Dermis microvascular lymphatic vessel endothelial cell (primary cell): ENCODE data around the gene SLC51A. TPM values are rescaled to one million over a fixed set of nuclear protein-coding genes. Genes with fewer than 3 reads are reported as not detected.
"Not testable (repeated sequence)": the region's sequence is repeated elsewhere in the genome, so short reads cannot be mapped to it uniquely, and the experiment has no call there.

Source experiments
- DNase-seq, 2 donors: peaks; one replicate each; pipeline versions ENCODE4 v3.0.0 to v3.0.0-alpha.2; 2010; ENCODE audit warnings: low read depth in 2 of 2
- total RNA-seq: library from RNA; depleted of rRNA; stranded (reverse); fragments of >200 nt; gene quantifications from 2 replicates; pipeline ENCODE4 v1.2.1, GENCODE V29; 2014

The SLC51A gene
- total RNA-seq, 1 donor from 2014 or later = not detected

- DNase-seq = no peak
These were observed 22.6 kb downstream of the SLC51A start for GRCh38 chr3:196238612-196239560.

DNA sequence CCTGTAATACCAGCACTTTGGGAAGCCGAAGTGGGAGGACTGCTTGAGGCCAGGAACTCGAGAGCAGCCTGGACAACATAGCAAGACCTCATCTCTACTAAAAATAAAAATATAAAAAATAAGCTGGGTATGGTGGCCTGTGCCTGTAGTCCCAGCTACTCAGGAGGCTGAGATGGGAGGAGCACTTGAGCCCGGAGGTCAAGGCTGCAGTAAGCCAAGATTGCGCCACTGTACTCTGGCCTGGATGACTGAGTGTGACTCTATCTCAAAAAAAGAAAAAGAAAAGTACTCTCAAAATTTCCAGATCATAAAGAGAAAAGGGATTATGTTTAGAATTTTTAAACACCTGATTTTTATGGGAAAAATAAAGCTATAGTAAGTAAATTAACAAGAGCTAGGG is 24.1 kb downstream of the SLC51A start:
- no peak for DNase-seq

- DNase-seq = no peak
These were observed 25.4 kb downstream of the SLC51A start for GRCh38 chr3:196241704-196242103.

DNA sequence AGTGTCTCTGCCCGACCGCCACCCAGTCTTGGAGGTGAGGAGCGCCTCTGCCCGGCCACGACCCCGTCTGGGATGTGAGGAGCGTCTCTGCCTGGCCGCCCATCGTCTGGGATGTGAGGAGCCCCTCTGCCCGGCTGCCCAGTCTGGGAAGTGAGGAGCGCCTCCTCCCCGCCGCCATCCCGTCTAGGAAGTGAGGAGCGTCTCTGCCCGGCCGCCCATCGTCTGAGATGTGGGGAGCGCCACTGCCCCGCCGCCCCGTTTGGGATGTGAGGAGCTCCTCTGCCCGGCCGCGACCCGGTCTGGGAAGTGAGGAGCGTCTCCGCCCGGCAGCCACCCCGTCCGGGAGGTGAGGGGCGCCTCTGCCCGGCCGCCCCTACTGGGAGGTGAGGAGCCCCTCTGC is 27.8 kb downstream of the SLC51A start:
- not testable (repeated sequence) for DNase-seq

- DNase-seq = no peak
These were observed 30.4 kb downstream of the SLC51A start for GRCh38 chr3:196246612-196247308.

DNA sequence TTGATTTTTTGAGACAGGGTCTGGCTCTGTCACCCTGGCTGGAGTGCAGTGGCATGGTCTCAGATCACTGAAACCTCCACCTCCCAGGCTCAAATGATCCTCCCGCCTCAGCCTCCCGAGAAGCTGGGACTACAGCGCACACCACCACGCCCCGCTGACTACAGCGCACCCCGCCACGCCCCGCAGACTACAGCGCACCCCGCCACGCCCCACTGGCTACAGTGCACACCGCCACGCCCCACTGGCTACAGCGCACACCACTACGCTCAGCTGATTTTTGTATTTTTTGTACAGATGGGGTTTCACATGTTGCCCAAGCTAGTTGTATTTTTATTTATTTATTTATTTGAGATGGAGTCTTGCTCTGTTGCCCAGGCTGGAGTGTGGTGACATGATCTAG is 35.6 kb downstream of the SLC51A start:
- DNase-seq = no peak

DNA sequence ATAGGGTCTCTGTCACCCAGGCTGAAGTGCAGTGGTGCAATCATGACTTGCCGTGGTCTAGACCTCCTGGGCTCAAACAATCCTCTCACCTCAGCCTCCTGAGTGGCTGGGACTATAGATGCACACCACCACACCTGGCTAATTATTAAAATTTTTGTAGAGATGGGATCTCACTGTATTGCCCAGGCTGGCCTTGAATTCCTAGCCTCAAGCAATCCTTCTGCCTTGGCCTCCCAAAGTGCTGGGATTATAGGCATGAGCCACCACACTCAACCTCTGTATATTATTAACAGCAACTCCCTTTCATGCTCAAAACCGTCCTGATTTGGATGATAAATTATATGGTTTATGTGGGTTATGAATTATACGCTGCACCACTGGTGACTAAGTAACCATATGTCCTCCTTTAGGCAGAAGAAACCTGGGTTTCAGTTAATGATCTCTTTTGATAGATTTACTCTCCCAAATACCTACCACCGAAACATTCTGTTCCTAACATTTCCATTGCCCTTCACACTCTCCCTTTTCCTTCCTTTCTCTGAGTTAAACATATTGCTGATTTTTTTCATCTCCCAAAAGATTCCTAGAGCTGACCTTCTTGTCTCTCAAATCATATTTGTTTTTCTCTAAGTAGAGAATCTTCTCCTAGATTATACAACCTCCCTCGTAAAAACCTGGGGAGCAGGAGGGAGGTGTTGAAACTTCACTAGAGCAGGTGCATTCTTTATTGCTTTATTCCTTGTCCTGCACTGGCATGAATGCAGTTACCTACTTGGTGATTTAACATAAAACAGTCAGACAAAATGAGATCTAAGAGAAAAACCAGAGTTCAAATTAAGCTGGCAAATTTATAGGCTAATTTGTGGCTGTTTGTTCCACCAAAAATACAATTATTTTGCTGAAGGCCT is 38.3 kb downstream of the SLC51A start:
- no peak for DNase-seq

DNA sequence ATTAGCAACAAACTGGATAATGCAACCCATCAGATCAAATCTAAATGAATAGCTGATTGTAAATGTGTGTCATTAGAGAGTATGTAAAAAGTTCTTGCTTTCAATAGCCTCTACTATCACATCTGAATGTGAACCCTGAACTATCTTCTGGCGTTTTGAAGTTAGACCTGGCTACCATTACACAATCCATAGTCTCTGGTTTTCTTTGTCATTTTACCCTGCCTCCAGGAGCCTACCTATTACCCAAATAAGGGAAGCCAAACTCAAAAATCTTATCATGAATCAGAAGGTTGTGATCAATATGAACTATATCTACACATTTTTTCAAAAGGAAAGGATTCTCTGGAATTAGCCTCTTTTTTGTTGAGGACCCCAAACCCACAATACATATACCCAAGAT is 39.4 kb downstream of the SLC51A start:
- no peak for DNase-seq

DNA sequence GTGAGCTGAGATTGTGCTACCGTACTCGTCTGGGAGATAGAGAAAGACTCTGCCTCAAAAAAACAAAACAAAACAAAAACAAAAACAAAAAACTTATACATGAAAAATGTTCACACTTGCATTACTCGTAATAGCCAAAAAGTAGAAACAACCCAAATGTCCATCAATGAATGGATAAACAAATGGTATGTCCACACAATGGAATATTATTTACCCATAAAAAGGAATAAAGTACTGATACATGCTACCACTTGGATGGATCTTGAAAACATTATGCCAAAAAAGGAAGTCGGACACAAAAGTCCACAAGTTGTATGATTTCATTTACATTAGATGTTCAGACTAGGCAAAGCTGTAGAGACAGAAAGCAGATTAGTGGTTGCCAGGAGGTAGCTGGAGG is 44.5 kb downstream of the SLC51A start:
- no peak for DNase-seq

DNA sequence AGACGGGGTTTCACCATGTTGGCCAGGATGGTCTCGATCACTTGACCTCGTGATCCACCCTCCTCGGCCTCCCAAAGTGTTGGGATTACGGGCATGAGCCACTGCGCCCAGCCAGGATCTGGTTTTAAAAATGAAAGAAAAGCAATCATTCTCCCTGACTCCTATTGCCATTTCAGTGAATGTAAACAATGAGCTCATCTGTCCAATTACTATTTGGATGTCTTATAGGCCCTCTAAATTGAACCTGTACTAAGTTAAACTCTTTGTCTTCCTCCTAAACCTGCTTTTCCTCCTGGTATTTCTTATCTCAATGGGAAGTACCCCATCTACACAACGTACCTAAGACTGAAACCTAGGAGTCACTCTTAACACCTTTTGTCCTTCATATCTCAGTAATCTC is 47.5 kb downstream of the SLC51A start:
- DNase-seq = no peak

GRCh38 chr3:196268284-196269163 is 52.2 kb downstream of the SLC51A start:
- peak in 1 of 2 donors; percentile 19 for DNase-seq

DNA sequence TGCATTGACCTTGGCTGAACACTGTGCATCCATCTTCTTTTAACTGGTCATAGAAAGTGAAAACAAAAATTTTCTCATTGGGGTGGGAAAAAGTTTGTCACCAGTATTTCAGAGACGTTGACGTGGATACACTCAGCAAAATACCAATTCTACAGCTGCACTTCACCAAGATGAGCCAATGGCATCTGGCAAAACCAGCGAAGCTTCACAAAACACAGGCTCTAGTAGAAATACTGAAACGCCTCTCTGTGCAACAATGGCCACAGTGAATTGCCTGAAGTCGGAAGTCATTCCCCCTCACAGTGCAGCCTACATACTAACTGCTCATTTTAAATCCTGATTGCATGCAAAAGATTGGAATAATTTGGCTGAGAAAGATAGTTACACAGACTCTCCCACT is 54.2 kb downstream of the SLC51A start:
- DNase-seq = no peak

DNA sequence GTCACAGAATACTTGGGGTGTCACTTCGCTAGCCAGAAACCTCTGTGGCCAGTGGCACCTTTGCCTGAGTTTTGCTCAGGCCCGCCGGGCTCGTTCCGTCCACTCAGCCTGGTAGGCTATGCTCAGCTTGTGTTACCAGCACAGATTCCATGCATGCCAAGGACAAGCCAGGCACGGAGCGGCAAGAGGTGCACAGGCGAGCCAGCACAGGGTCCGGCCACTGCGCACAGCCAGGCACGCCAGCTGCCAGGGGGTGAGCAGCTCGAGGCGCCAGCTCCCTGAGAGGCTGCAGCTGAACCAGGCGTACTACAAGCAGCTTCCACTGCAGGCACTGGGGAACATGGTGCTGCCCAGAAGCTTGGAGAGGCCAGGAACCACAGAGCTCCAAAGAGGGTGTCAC is 56.5 kb downstream of the SLC51A start:
- DNase-seq = no peak

GRCh38 chr3:196273655-196274054 is 57.3 kb downstream of the SLC51A start:
- no peak for DNase-seq

- no peak for DNase-seq
These were observed 58.3 kb downstream of the SLC51A start for GRCh38 chr3:196274585-196274984.

DNA sequence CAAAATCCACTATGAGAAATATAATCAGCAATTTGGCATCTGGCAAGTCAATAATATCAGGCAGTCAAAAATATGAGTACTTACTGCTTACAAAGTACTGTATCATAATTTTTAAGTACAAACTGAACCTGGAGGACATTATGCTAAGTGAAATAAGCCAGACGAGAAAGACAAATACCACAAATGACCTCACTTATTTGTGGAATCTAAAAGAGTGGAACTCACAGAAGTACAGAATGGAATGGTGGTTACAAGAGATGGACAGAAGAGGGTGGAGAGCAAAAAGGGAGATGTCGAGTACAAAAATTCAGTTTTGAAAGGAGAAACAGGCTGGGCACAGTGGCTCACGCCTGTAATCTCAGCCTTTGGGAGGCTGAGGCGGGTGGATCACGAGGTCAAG is 58.8 kb downstream of the SLC51A start:
- DNase-seq = no peak

DNA sequence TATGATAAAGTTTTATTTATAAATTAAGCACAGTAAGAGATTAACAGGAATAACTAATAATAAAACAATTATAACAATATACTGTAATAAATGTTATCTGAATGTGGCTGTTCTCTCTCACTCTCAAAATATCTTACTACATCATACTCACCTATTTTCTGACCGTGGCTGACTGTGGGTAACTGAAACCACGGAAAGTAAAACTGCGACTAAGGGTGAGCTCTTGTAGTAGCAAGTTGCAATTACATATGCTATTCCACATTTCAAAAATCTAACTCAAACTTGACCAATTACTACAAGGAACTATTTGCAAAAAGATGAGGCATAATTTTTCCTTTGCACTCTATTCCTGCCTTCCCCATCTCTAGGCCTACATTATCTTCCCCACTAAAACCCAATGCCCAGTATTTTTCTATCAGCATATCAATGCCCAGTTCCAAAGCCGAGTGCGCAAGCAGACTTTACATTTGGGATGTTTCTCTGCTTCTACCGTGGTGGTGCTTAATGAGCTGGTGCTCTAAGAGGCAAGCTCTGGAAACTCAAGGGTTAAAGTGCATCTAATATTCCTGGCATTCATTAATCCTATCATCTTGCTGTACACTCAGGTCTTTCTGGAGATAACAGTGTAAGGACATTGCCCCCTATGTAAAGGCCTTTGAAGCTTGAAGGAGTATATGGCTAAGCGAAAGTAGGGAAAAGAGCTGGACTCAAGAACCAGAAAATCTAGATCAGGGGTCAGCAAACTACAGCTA is 64.5 kb downstream of the SLC51A start:
- no peak for DNase-seq

GRCh38 chr3:196281962-196282361 is 65.6 kb downstream of the SLC51A start:
- no peak for DNase-seq
